Measurements from ENCODE around the gene MOB2.

The MOB2 gene

DNA sequence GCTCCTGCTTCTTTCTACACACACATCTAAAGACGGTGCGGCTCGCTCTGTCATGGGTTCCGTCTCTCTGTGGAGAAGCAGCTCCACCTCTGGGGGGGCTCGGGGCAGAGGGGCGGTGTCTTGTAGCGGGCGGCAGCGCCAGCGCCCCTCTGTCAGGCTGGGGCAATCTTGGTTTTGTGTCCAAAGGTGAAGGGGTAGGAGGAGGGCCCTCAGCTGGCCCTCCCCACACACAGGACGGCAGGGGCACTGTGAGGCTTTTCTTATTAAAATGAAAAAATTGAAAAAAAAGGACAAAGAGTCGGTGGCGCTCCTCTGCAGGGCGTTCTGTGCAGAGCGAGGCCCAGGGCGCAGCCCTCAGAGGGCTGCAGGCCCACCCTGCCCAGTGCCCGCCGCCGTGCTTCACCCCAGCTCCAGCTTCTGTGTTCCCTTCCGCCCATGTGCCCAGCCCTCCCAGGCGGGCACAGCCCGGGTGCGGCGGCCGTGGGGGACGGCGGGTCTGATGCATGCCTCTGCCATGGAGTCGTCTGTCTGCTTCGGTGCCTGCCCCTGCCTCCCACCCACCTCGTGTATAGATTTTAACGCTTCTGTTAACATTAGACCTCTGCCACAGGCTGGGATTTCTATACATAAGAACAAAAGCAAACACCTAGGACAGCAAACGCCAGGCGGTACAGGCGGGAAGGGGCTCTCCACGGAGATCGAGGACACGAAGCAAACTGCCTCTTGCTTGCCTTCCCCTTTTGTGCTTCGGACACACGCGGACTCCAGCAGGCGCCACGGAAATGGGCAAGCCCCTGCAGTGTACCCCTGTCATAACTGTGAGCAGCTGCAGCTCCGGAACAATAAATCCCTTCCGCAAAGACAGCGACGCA lies 24.5 kb downstream of the MOB2 start:
- Histone ChIP-seq H3K36me3 (no peaks in the 10 kb centered on the region), H3K4me1 (no peaks in the 10 kb centered on the region), H3K9me3 (no peaks in the 10 kb centered on the region), H3K27me3 (no peaks in the 10 kb centered on the region), H3K4me3 (ENCODE audit: low read depth, low read length) (no peak overlapping the region)
- no peak for DNase-seq
- TF ChIP-seq, protein P1, sequence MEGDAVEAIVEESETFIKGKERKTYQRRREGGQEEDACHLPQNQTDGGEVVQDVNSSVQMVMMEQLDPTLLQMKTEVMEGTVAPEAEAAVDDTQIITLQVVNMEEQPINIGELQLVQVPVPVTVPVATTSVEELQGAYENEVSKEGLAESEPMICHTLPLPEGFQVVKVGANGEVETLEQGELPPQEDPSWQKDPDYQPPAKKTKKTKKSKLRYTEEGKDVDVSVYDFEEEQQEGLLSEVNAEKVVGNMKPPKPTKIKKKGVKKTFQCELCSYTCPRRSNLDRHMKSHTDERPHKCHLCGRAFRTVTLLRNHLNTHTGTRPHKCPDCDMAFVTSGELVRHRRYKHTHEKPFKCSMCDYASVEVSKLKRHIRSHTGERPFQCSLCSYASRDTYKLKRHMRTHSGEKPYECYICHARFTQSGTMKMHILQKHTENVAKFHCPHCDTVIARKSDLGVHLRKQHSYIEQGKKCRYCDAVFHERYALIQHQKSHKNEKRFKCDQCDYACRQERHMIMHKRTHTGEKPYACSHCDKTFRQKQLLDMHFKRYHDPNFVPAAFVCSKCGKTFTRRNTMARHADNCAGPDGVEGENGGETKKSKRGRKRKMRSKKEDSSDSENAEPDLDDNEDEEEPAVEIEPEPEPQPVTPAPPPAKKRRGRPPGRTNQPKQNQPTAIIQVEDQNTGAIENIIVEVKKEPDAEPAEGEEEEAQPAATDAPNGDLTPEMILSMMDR (IDR thresholded peaks at IDR 0.05; ENCODE audit: low read depth, low read length), result no peak

DNA sequence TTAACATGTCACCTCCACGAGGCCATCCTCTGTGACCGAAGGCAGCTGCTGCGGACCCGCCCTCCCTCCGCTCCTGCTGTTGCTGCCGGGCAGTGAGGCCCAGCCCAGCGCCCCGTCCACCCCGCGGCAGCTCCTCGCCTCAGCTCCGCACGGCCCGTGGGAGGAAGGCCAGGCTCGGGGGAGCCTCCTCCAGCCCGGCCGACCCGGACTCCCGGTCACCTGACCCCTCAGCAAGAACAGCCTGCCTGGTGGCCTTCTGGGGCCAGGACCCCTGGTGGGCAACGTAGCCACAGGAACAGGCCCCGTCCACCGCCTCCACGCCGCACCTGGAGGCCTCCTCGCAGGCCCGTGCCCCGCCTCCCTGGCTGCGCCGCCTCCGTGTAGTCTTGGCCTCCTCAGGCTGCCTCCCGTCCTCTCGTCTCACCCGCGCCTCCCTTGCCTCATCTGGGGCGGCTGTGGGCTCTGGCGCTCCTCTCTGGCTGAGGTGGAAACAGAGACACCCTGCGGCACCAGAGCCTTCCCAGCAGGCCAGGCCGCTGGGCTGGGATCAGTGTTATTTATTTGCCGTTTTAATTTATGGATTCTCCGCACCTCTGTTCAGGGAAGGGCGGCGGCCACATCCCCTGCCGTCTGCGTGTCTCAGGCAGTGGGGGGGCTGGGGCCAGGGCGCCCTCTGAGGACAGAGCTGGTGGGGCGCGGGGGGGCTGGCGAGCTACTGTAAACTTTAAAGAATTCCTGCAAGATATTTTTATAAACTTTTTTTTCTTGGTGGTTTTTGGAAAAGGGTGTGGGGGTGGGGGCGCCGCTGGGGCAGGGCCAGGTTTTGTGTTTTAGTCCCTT lies 25.4 kb downstream of the MOB2 start:
- TF ChIP-seq, protein P1 (IDR thresholded peaks at IDR 0.05; ENCODE audit: low read depth, low read length), result no peak
- no peak for DNase-seq
- no peaks in the 10 kb centered on the region for H3K27me3 ChIP-seq
- H3K36me3 ChIP-seq, result no peaks in the 10 kb centered on the region
- no peaks in the 10 kb centered on the region for H3K4me1 ChIP-seq
- H3K9me3 ChIP-seq, result no peaks in the 10 kb centered on the region
- H3K4me3 ChIP-seq (ENCODE audit: low read depth, low read length), result no peak overlapping the region

DNA sequence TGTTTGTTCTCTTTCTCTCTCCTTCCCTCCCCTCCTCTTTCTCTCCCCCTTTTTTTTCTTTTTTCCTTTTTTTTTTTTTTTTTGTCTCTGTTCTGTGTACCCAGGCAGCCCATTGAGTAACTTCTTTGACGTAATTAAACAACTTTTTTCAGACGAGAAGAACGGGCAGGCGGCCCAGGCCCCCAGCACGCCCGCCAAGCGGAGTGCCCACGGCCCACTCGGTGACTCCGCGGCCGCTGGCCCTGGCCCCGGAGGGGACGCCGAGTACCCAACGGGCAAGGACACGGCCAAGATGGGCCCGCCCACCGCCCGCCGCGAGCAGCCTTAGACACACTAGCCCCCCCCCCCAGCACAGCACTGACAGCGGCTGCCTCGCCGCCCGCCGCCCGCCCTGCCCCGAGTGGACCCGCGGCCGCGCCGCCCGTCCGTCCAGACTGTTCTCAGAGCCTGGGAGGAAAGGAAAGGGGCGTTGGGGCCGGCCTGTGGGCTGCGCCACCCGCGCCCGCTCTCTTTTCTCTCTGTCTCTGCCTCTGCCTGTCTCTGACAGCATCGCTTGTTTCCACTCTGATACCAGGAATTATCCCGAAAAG lies 26.1 kb downstream of the MOB2 start:
- no peaks in the 10 kb centered on the region for H3K9me3 ChIP-seq

DNA sequence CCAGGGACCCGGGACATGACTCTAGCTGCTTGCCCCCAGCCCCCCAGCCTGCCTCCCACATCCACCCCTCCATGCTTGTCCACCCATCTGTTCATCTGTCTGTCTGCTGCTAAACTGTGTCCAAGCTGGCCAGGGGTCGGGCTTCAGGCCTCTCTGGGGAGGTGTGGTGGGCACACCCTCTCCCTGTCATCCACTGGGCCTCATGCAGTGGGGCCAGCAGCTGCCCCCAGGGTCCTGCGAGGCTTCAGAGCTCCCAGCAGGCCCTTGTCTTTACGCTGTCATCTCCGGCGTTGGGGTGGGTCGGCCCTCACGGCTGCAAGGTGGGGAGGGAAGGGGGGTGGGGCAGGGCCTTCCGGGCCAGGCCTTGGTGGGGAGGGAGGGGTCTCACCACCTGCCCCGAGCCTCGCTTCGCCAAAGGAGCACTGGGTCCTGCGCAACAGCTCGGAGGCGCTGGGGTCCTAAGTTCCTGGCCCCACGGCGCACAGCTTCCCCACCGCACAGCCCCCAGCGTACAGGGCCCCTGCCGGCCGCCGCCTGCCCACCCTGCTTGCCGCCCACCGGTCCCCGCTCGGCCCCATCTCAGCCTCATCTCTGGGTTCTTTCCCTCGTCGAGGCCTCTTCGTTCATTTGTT lies 26.7 kb downstream of the MOB2 start:
- Histone ChIP-seq H3K4me1 (no peaks in the 10 kb centered on the region), H3K36me3 (no peaks in the 10 kb centered on the region), H3K27me3 (no peaks in the 10 kb centered on the region), H3K9me3 (no peaks in the 10 kb centered on the region), H3K4me3 (ENCODE audit: low read depth, low read length) (no peak overlapping the region)
- TF ChIP-seq, protein P1 (IDR thresholded peaks at IDR 0.05; ENCODE audit: low read depth, low read length), result no peak
- DNase-seq, result no peak

More for the DNA sequence above, 26.1 kb downstream of the MOB2 start:
- no peaks in the 10 kb centered on the region for H3K36me3 ChIP-seq
- no peak for DNase-seq
- no peak overlapping the region for H3K4me3 ChIP-seq (ENCODE audit: low read depth, low read length)
- no peaks in the 10 kb centered on the region for H3K4me1 ChIP-seq
- no peaks in the 10 kb centered on the region for H3K27me3 ChIP-seq
- TF ChIP-seq, protein P1 (IDR thresholded peaks at IDR 0.05; ENCODE audit: low read depth, low read length), result no peak

DNA sequence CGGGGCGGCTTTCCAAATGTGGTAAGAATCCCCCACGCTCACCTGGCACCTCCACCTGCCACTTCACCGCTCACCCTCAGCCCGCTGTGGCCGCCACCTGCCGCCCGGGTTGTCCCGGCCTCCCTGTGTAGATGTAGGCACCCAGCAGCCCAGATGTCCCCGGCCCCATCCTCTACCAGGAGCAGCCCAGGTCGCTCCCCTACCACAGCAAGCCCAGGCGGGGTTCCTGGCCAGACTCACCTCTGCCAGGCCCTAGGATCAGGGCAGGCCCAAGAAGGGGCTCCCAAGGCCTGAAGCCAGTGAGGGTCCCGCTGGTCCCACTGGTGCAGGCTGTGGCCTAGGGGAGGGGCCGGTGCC lies 27.4 kb downstream of the MOB2 start:
- no peaks in the 10 kb centered on the region for H3K36me3 ChIP-seq
- TF ChIP-seq, protein P1 (IDR thresholded peaks at IDR 0.05; ENCODE audit: low read depth, low read length), result no peak
- no peaks in the 10 kb centered on the region for H3K4me1 ChIP-seq
- no peak for DNase-seq
- no peaks in the 10 kb centered on the region for H3K27me3 ChIP-seq
- no peak overlapping the region for H3K4me3 ChIP-seq (ENCODE audit: low read depth, low read length)
- H3K9me3 ChIP-seq, result no peaks in the 10 kb centered on the region

Data from BE2C (cell line).